Testis (tissue), 3 donors: Measurements from ENCODE around the gene FBXW5. TPM values are rescaled to one million over a fixed set of nuclear protein-coding genes. Genes with fewer than 3 reads are reported as not detected.

Source experiments
- DNase-seq: peaks from one replicate; pipeline ENCODE4 v3.0.0-alpha.2; 2019
- H3K27ac ChIP-seq, 2 donors: fragments of 200-600 bp; sonication (generic); one replicate each; pipeline ENCODE4 v1.5.1; 2019
- H3K27me3 ChIP-seq: fragments of 200-600 bp; sonication (generic); one replicate; pipeline ENCODE4 v1.5.1; 2019
- H3K36me3 ChIP-seq: fragments of 200-600 bp; sonication (generic); one replicate; pipeline ENCODE4 v1.5.1; 2017; ENCODE audit warnings: low read depth; ENCODE audit errors: missing control alignments
- H3K4me1 ChIP-seq: fragments of 200-600 bp; sonication (generic); one replicate; pipeline ENCODE4 v1.5.1; 2019
- H3K4me3 ChIP-seq, 2 donors: fragments of 200-600 bp; sonication (generic); one replicate each; pipeline ENCODE4 v1.5.1; 2017 to 2019
- H3K9me3 ChIP-seq: fragments of 200-600 bp; sonication (generic); one replicate; pipeline ENCODE4 v1.5.1; 2017
- CTCF ChIP-seq, 3 experiments: fragments of 450-650 bp in 2 of 3; fragments of 200-600 bp in 1 of 3; sonication (generic) in 1 of 3; IDR thresholded peaks; one replicate each; pipeline ENCODE4 v1.5.1; 2016 to 2019; ENCODE audit warnings: antibody characterized with exemption in 3 of 3, mild to moderate bottlenecking in 2 of 3, moderate library complexity in 1 of 3
- POLR2A ChIP-seq: fragments of 450-650 bp; IDR thresholded peaks from one replicate; pipeline ENCODE4 v1.6.1; 2017; ENCODE audit warnings: antibody characterized with exemption, mild to moderate bottlenecking, moderate library complexity
- WGBS, 2 donors: methylation state at CpG; one replicate each; pipeline ENCODE4 v1.1.5; 2018; 5-methylcytosine and 5-hydroxymethylcytosine counted together
- intact Hi-C: fragments of 100-400 bp; cut with DNase I; formaldehyde crosslinking; loops from one replicate; pipeline ENCODE4 v1.15.1; 2023; ENCODE audit warnings: low total_unique reads
- polyA plus RNA-seq: library from polyadenylated mRNA; stranded (reverse); fragments of 350-450 nt; fragmentation: Illumina TruSeq; extraction: RNeasy Lipid Tissue Mini Kit (QIAGEN cat#74804); gene quantifications from one replicate; pipeline ENCODE4 v1.2.3, GENCODE V29; 2014; ENCODE audit warnings: low read depth, low replicate concordance; ENCODE audit not compliant: insufficient read depth
- total RNA-seq, 2 donors: library from RNA; depleted of rRNA; stranded (reverse); fragments of >200 nt; gene quantifications; one replicate each; pipeline ENCODE4 v1.2.3, GENCODE V29; 2016

FBXW5 gene
- total and polyA plus RNA-seq, 3 donors from 2014 or later, result 452 to 749 (median 509) TPM

DNA sequence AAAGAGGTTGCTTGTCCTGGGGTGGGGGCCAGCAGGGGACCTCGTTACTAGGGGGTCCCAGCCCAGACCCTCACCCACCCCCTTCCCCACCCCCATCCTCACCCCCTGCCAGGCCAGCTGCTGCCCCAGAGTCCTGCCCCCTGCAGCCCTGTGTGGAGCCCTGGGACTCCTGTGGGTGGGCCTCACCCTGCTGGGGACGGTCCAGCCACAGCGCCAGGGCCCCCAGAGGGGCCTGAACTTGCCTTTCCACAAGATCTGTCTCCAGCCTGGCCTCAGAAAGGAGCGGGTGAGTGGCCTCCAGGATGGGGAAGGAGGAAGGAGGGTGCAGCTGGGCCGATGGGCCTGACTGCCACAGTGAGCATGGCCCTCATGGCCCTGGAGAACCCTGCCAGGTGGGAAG is 25.2 kb upstream of the FBXW5 start:
- Histone ChIP-seq H3K27ac (peak overlapping the region; percentile 57 to 76), H3K4me1 (peaks cover 72% of the 10 kb centered on the region), H3K36me3 (no peaks in the 10 kb centered on the region), H3K9me3 (no peaks in the 10 kb centered on the region), H3K4me3 (no peak overlapping the region), H3K27me3 (no peaks in the 10 kb centered on the region)
- no peak for TF ChIP-seq CTCF (IDR thresholded peaks at IDR 0.05)
- TF ChIP-seq POLR2A, result no peak
- 27 to 45% methylated on average over 2 to 5 of the region's 5 CpGs for WGBS, 2 donors
- intact Hi-C loops, result no loop called here
- no peak for DNase-seq

- WGBS, 2 donors, result 38 to 53% methylated on average over 1 to 17 of the region's 17 CpGs
- peak; percentile 64 for DNase-seq
- H3K4me1 ChIP-seq, result peaks cover 74% of the 10 kb centered on the region
- TF ChIP-seq CTCF (IDR thresholded peaks at IDR 0.05) (no peak), POLR2A (no peak)
- H3K27me3 ChIP-seq, result no peaks in the 10 kb centered on the region
- intact Hi-C loops, result no loop called here
- H3K9me3 ChIP-seq, result no peaks in the 10 kb centered on the region
- H3K36me3 ChIP-seq, result no peaks in the 10 kb centered on the region
- peak overlapping the region; percentile 57 to 76 for H3K27ac ChIP-seq
- H3K4me3 ChIP-seq, result no peak overlapping the region
These were observed 24.6 kb upstream of the FBXW5 start for GRCh38 chr9:136969150-136969549.

DNA sequence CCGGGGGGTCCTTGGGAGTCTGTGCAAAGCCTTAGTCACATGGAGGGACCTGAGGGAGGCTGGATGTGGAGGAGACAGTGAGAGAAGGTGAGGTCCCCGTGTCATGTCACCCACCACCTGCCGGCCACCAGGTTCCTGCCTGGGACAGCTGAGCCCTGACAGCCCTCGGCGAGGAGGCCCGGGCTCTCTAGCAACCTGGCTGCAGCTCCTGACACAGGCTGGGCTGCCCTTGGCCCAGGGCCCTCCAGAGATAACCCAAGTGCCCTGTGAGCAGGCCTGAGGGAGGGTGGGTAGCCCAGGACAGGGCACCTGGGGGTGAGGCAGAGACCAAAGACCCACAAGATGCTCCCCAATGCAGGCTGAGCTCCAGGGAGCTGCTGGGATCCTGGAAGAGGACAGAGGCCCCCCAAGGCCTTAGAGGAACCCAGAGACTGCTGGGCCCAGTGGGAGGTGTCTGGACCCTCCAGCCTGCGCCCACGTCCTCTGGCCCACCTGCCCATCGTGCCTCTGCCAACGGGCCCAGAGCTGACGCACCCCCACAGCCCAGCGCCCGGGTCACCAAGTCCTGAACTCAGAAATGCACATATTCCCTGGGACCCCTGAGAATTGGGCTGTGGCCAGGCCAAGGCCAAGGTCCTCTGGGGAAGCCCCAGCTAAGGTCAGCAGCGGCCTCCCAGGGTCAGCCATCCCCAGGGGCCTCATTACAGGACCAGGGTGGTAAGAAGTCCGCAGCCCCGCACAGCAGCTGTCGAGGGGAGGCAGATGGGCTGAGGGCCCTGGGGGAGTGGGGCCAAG is 24.0 kb upstream of the FBXW5 start:
- intact Hi-C loops, result no loop called here

GRCh38 chr9:136965771-136966484 is 21.4 kb upstream of the FBXW5 start:
- Histone ChIP-seq H3K27me3 (no peaks in the 10 kb centered on the region), H3K27ac (peak overlapping the region in 1 of 2 donors; percentile 59), H3K9me3 (no peaks in the 10 kb centered on the region), H3K4me3 (no peak overlapping the region), H3K4me1 (peaks cover 80% of the 10 kb centered on the region), H3K36me3 (no peaks in the 10 kb centered on the region)
- TF ChIP-seq POLR2A (no peak), CTCF (IDR thresholded peaks at IDR 0.05) (no peak)
- DNase-seq, result peak; percentile 68
- WGBS, 2 donors, result 29 to 42% methylated on average over 19 to 23 of the region's 23 CpGs
- intact Hi-C loops, result no loop called here

More for the DNA sequence above, 24.0 kb upstream of the FBXW5 start:
- no peaks in the 10 kb centered on the region for H3K9me3 ChIP-seq
- H3K27me3 ChIP-seq, result no peaks in the 10 kb centered on the region
- H3K36me3 ChIP-seq, result no peaks in the 10 kb centered on the region
- H3K4me1 ChIP-seq, result peaks cover 78% of the 10 kb centered on the region
- peak overlapping the region in 1 of 2 donors; percentile 76 for H3K27ac ChIP-seq
- no peak for DNase-seq
- H3K4me3 ChIP-seq, result no peak overlapping the region
- WGBS, 2 donors, result 52 to 53% methylated on average over 7 to 10 of the region's 17 CpGs
- TF ChIP-seq CTCF (IDR thresholded peaks at IDR 0.05) (no peak), POLR2A (no peak)
